ENCODE measurements around the gene FOXN3.

DNA sequence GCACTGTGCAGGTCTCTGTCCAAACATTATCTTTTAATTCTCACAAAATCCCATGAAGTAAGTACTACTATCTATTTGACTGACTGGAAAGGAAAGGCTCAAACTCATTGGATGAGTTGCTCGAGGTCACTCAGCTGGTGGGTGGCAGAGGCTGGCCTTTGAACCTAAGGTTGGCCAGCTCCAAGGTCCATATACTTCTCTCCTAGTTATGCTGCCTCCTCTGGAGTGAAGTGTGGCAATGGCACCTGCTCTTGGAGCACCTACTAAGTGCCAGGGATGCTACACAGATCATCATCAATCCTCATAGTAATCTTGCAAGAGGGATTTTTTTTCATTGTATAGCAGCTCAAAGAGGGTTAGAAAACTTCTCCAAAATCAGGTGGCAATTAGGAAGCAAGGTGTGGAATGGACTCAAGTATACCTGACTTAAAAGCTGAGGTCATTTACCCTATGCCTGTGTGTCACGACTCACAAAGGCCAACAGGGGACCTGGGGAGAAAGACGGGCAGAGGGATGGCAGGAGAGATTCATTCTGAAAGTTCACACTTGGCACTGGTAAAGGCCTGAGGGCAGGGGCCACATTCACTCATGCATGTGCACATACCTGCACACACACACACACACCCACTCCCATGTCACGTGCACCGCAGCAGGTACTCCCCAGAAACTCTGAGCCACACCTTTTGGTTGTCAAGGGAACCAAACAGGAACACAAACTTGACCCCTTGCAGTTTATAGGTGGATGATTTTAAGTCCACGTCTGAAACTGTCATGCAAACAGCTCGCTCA, 146.4 kb downstream of the FOXN3 start:
- TF ChIP-seq, protein P1, sequence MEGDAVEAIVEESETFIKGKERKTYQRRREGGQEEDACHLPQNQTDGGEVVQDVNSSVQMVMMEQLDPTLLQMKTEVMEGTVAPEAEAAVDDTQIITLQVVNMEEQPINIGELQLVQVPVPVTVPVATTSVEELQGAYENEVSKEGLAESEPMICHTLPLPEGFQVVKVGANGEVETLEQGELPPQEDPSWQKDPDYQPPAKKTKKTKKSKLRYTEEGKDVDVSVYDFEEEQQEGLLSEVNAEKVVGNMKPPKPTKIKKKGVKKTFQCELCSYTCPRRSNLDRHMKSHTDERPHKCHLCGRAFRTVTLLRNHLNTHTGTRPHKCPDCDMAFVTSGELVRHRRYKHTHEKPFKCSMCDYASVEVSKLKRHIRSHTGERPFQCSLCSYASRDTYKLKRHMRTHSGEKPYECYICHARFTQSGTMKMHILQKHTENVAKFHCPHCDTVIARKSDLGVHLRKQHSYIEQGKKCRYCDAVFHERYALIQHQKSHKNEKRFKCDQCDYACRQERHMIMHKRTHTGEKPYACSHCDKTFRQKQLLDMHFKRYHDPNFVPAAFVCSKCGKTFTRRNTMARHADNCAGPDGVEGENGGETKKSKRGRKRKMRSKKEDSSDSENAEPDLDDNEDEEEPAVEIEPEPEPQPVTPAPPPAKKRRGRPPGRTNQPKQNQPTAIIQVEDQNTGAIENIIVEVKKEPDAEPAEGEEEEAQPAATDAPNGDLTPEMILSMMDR (IDR thresholded peaks at IDR 0.05; ENCODE audit: low read depth, low read length): no peak
- TF ChIP-seq EZH2phosphoT487 (IDR thresholded peaks at IDR 0.05; ENCODE audit: low read depth): no peak

All from OCI-LY3 (cell line).